GM23338 (cell line): ENCODE results near the gene TRAF3IP1.

ENCODE experiments used
- CREB1 ChIP-seq: fragments of 250-450 bp; sonication (Bioruptor Pico); IDR thresholded peaks from 2 replicates; pipeline ENCODE4 v1.5.0; 2020; ENCODE audit warnings: low read depth, mild to moderate bottlenecking, moderate library complexity
- EZH2 ChIP-seq: fragments of 200-600 bp; sonication (generic); IDR thresholded peaks from one replicate; pipeline ENCODE4 v1.8.0; 2017; ENCODE audit warnings: antibody characterized with exemption, mild to moderate bottlenecking, low read depth; ENCODE audit not compliant: unreplicated experiment
- EZH2phosphoT487 ChIP-seq: fragments of 200-600 bp; sonication (generic); IDR thresholded peaks from one replicate; pipeline ENCODE4 v1.8.1; 2018; ENCODE audit warnings: antibody characterized with exemption; ENCODE audit not compliant: unreplicated experiment
- JUNB ChIP-seq: IDR thresholded peaks from one replicate; pipeline ENCODE4 v1.6.1; 2016; ENCODE audit warnings: antibody characterized with exemption; ENCODE audit not compliant: unreplicated experiment
- POLR2AphosphoS5 ChIP-seq: IDR thresholded peaks from 2 replicates; pipeline ENCODE4 v1.6.1; 2016; ENCODE audit warnings: antibody characterized with exemption, low read depth
- TF ChIP-seq, protein P1 (sequence below), 2 experiments: fragments of 200-600 bp in 1 of 2; sonication (generic) in 1 of 2; conservative IDR thresholded peaks; 2 replicates each; pipeline versions ENCODE4 v1.5.1 to v1.6.1; 2016 to 2017; ENCODE audit warnings: antibody characterized with exemption in 2 of 2, low read depth in 2 of 2, mild to moderate bottlenecking in 2 of 2, moderate library complexity in 1 of 2
- TF ChIP-seq, protein P2 (sequence below): IDR thresholded peaks from one replicate; pipeline ENCODE4 v1.6.1; 2018; ENCODE audit warnings: antibody characterized with exemption; ENCODE audit not compliant: unreplicated experiment
- TF ChIP-seq, protein P3 (sequence below): IDR thresholded peaks from 2 replicates; pipeline ENCODE4 v1.6.1; 2016; ENCODE audit warnings: antibody characterized with exemption

DNA sequence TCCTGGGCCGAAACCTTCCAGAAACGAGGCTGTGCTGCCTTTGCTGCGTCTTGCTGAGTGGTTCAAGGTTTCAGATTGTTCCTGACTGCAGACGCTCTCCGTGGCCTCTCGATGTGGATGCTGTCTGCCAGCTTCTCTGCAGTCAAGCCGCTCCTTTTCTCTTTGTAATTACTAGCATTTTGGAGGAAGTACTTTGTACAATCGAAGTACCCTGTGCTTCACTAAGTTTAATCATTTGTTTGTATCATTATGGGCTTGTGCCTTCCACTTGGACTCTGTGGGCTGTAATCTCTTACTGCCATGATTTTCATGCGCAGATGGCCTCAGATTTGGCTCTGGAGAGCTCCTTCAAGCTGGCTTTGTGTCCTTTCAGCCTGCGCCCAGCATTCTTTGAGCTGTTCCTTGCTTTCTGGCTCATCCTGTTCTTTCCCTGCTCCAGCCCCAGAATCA is 49.3 kb downstream of the TRAF3IP1 start:
- TF ChIP-seq POLR2AphosphoS5 (no peak), EZH2 (no peak), EZH2phosphoT487 (no peak), JUNB (no peak), CREB1 (CRISPR knock-in tag) (no peak)
- TF ChIP-seq, protein P1, sequence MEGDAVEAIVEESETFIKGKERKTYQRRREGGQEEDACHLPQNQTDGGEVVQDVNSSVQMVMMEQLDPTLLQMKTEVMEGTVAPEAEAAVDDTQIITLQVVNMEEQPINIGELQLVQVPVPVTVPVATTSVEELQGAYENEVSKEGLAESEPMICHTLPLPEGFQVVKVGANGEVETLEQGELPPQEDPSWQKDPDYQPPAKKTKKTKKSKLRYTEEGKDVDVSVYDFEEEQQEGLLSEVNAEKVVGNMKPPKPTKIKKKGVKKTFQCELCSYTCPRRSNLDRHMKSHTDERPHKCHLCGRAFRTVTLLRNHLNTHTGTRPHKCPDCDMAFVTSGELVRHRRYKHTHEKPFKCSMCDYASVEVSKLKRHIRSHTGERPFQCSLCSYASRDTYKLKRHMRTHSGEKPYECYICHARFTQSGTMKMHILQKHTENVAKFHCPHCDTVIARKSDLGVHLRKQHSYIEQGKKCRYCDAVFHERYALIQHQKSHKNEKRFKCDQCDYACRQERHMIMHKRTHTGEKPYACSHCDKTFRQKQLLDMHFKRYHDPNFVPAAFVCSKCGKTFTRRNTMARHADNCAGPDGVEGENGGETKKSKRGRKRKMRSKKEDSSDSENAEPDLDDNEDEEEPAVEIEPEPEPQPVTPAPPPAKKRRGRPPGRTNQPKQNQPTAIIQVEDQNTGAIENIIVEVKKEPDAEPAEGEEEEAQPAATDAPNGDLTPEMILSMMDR (conservative IDR thresholded peaks at IDR 0.05; ENCODE audit: low read depth in 2 of 2): no peak
- TF ChIP-seq, protein P2, sequence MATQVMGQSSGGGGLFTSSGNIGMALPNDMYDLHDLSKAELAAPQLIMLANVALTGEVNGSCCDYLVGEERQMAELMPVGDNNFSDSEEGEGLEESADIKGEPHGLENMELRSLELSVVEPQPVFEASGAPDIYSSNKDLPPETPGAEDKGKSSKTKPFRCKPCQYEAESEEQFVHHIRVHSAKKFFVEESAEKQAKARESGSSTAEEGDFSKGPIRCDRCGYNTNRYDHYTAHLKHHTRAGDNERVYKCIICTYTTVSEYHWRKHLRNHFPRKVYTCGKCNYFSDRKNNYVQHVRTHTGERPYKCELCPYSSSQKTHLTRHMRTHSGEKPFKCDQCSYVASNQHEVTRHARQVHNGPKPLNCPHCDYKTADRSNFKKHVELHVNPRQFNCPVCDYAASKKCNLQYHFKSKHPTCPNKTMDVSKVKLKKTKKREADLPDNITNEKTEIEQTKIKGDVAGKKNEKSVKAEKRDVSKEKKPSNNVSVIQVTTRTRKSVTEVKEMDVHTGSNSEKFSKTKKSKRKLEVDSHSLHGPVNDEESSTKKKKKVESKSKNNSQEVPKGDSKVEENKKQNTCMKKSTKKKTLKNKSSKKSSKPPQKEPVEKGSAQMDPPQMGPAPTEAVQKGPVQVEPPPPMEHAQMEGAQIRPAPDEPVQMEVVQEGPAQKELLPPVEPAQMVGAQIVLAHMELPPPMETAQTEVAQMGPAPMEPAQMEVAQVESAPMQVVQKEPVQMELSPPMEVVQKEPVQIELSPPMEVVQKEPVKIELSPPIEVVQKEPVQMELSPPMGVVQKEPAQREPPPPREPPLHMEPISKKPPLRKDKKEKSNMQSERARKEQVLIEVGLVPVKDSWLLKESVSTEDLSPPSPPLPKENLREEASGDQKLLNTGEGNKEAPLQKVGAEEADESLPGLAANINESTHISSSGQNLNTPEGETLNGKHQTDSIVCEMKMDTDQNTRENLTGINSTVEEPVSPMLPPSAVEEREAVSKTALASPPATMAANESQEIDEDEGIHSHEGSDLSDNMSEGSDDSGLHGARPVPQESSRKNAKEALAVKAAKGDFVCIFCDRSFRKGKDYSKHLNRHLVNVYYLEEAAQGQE: no peak
- TF ChIP-seq, protein P3, sequence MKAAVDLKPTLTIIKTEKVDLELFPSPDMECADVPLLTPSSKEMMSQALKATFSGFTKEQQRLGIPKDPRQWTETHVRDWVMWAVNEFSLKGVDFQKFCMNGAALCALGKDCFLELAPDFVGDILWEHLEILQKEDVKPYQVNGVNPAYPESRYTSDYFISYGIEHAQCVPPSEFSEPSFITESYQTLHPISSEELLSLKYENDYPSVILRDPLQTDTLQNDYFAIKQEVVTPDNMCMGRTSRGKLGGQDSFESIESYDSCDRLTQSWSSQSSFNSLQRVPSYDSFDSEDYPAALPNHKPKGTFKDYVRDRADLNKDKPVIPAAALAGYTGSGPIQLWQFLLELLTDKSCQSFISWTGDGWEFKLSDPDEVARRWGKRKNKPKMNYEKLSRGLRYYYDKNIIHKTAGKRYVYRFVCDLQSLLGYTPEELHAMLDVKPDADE: no peak
